Measurements from ENCODE around the gene GLP2R.
"Not testable (repeated sequence)": the region's sequence is repeated elsewhere in the genome, so short reads cannot be mapped to it uniquely, and the experiment has no call there.

Gene GLP2R, protein sequence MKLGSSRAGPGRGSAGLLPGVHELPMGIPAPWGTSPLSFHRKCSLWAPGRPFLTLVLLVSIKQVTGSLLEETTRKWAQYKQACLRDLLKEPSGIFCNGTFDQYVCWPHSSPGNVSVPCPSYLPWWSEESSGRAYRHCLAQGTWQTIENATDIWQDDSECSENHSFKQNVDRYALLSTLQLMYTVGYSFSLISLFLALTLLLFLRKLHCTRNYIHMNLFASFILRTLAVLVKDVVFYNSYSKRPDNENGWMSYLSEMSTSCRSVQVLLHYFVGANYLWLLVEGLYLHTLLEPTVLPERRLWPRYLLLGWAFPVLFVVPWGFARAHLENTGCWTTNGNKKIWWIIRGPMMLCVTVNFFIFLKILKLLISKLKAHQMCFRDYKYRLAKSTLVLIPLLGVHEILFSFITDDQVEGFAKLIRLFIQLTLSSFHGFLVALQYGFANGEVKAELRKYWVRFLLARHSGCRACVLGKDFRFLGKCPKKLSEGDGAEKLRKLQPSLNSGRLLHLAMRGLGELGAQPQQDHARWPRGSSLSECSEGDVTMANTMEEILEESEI

DNA sequence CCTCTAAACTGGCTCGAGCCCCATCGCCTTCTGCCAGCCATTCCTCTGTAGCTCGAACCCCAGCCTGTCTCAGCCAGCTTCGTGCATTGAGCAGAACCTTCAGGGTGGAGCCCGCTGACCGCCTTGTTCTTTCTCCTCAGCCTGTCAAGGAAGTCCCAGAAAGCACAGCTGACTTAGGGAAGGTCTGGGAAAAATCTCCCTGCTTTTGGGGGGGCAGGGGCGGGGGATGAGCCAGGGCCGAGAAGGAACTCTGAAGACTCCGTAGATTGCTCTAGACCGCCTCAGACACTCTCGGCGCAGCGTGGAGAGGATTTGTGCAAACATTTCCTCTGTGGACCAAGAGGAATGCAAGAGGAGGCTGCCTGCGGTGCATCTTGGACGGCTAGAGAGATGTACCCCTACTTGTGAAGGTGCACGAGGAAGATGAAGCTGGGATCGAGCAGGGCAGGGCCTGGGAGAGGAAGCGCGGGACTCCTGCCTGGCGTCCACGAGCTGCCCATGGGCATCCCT, at the start of gene GLP2R:
Gene GLP2R (plus strand): TSS at position 284 of the 510 bp plus-strand sequence. CDS start 140 bp downstream, at position 424.
- no peak for DNase-seq (ENCODE audit: low read depth)

DNA sequence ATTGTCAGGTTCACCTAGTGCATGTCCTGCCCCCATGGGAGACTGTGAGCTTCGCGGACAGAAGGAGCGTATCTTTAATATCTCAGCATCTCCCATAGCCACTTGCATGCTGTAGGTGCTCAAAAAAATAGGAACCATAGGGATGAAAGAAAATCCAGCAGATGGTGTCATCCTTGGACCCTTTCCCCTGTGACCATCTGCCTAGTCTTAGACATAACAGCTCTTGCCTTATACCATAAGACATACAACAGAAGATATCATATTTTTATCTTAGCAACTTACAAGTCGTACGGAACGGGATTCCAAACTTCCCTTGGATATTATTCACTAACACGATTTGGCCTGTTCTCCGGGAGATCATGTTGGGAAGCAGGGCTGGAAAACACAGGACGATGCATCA, 48.8 kb upstream of the GLP2R start:
- H3K4me3 ChIP-seq (ENCODE audit: low read depth, low read length), result no peak overlapping the region
- DNase-seq (ENCODE audit: low read depth), result no peak

More for the DNA sequence above, at the start of gene GLP2R:
- H3K4me3 ChIP-seq (ENCODE audit: low read depth, low read length), result no peak within 1 kb of the TSS

DNA sequence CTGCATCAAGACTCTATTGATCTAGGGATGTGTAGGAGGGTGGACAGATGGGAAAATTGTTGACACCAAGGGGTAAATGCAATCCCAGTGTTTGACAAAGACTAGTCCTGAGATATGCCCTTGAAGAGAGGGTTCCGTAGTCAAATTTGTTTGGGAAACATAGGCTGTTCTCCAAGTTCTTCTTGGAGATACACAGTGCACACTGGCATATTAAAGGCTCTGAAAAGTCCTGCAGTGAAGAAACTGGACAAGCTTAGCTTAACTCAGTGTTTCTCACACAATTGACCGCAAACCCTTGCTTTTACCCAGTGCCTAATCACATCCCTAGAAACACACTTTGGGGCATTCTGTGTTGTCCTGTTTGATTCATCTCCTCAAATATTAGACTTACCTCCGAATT, 45.2 kb upstream of the GLP2R start:
- H3K4me3 ChIP-seq (ENCODE audit: low read depth, low read length), result no peak overlapping the region
- DNase-seq (ENCODE audit: low read depth), result no peak

DNA sequence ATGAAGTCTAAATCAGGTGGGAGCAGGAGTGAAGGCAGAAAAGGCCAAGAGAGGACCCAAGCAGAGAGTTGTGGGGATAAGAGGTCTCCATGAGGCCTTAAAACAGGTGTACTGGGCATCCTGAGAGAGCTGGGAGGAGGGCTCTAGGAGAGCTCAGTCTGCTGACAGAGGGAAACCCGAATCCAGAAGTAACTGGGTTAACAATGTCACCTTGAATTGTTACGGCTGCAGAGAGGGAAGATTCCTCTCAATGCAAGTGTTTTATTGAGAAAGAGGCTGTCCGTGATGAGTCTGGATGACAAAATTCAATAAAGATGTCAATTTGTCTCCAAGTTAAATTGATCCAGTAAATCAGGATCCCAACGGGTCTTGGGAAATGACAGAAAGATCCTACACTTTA, 42.7 kb upstream of the GLP2R start:
- H3K4me3 ChIP-seq (ENCODE audit: low read depth, low read length), result no peak overlapping the region
- DNase-seq (ENCODE audit: low read depth), result no peak

DNA sequence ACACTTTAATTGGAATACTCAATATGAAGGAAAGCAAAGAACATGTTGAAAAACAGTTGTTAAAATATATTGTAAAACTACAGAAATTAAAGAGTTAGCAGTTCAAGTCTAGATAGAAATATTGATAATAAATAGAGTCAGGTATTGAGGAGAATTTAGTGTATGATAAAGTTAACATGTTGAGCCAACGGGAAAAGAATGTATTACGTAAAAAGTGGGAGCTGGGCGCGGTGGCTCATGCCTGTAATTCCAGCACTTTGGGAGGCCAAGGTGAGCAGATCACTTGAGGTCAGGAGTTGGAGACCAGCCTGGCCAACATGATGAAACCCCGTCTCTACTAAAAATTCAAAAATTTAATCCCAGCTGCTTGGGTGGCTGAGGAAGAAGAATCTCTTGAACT, 42.3 kb upstream of the GLP2R start:
- not testable (repeated sequence) for H3K4me3 ChIP-seq (ENCODE audit: low read depth, low read length); DNase-seq (ENCODE audit: low read depth)

DNA sequence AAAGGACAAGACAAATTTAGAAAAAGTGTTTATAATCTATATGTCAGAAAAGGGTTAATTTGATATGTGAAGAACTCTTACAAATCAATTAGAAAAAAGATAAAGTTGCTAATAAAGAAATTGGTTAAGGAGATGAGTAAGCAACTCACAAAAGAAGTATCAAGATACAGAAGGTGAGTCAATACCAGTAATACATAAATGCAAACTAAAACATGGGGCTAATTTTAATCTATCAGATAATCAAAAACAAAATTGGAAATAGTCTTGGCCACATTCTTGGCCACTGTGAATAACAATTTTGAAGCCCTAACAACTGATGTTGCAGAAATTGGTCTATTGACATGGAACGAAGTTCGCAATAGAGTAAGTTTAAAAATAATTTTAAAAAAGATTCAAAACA, 41.2 kb upstream of the GLP2R start:
- no peak overlapping the region for H3K4me3 ChIP-seq (ENCODE audit: low read depth, low read length)
- DNase-seq (ENCODE audit: low read depth), result no peak

DNA sequence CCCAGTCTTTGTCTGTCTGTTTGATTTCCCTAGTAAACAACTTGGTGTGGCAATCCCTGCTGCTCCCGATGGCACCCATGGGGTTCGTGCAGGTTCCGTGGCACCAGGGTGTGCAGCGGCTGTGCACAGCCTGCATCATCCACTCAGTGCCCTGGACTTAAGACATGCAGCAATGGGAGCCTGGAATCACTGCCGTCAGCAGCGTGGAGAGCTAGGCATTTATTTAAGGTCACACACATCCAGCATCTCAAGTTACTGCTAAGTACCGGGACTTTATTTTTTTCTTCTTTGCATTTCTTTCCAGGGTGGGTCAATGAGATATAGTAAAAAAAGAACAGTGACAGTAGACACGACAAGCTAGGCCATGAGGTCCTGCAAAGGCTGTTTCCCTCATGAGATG, 37.1 kb upstream of the GLP2R start:
- no peak for DNase-seq (ENCODE audit: low read depth)
- H3K4me3 ChIP-seq (ENCODE audit: low read depth, low read length), result no peak overlapping the region

DNA sequence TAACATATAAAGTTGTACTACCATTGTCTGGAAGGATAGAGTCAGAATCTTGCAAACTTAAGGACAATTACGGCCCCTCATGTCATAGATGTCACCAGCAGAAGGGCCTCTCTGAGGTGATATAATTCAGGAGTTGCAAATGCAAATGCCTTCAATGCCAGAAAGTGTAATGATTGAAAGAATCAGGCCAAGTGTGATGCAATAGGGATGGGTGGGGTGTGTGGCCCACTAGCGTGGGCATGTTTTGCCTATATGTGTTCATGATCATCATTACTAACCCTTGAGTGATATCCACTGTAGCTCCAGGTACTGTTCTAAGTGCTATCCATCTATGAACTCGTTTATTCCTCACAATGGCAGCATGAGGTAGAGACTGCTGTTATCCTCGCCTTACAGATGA, 35.4 kb upstream of the GLP2R start:
- no peak for DNase-seq (ENCODE audit: low read depth)
- H3K4me3 ChIP-seq (ENCODE audit: low read depth, low read length), result no peak overlapping the region

DNA sequence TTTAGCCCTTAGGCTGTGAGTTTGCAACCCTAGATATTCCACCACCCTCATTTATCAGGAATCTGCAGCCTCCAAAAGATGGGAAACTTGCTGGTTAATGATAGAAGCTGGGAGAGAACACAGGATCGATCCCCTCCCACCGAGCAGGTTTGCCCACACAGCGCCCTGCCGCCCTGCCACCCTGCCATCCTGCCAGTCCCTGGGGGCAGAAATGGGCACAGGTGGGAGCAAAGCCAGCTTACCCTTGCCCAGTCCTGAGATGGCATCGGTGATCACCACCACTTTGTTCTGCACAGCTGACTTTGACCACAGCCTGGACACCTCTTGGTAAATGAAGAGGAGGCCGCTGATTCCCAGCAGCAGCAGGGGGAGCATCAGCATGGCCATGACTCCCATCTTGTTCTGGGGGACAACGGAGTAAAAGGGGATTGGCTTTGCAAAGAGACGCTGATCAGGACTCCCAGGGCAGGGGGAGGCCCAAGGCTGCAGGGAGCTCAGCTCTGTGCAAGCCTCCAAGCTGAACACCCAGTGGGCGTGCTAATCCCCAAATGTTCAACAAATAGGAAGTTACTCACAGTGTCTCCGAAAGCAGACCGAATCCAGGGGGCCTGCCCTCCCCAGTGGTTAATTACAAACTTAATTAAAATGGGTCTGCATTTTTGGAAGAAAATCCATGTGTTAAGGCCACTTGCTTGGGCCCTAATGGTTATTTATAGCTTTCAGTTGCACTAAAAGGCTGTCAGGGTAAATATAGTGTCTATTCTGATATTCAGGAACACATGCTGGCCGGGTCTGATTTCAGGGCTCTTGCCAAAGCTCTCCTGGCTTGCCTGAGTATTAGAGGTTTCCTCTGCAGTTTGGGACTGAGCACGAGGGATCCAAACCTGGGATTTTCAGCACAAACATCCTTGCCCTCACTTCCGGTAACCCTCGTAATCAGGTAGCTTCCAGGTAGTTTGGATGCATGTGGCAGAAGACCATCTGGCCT, 34.5 kb upstream of the GLP2R start, which contains the start of gene DHRS7C:
Gene DHRS7C (minus strand): TSS at position 704 of the 988 bp plus-strand sequence. CDS start 308 bp downstream, at position 396.
- DNase-seq (ENCODE audit: low read depth), result no peak

DNA sequence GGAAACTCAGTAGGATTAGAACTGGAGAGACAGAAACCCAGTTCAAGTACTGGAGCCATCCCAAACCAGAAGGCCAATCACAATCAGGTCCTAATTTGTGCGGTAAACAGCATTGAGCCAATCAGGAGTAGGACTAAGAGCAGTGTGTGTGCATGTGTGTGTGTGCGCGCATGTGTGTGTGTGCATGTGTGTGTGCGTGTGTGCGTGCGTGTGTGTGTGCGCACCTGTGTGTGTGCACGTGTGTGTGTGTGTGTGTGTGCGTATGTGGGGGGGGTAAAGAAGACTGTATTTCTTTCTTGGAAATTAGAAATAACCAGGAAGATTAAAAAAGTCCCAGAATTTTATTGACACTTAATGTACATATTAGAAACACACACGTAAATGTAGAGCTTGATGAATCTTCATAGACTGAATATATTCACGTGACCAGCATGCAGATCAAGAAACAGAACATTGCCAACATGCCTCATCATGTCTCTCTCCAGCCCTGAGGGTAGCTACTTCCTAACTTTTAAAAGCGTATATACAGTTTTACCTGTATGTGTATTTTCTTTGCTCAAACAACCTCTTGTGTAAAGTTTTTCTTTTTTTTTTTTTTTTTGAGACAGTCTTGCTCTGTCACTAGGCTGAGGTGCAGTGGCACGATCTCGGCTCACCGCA, 33.4 kb upstream of the GLP2R start:
- no peak overlapping the region for H3K4me3 ChIP-seq (ENCODE audit: low read depth, low read length)
- no peak for DNase-seq (ENCODE audit: low read depth)

More for the DNA sequence above, 34.5 kb upstream of the GLP2R start, which contains the start of gene DHRS7C:
- H3K4me3 ChIP-seq (ENCODE audit: low read depth, low read length), result no peak within 1 kb of the TSS

DNA sequence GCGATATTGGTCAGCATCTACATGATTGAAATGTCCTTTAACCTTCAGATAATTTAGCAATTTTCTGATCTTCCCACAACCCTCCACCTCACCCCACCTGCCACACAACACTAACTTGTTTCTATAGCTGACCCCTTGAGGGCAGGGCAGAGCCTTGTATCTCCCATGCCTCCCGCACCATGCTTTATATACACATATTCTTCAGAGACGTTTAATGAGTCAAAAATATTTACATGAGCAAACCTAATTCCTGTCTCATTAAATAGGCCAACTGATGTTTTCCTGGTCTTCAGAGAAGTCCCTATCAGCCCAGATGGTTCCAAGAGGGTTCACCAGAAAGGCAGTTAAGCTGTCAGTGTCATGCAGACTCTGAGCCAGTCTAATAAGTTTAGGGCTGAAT, 27.7 kb upstream of the GLP2R start:
- DNase-seq (ENCODE audit: low read depth), result no peak
- H3K4me3 ChIP-seq (ENCODE audit: low read depth, low read length), result no peak overlapping the region

DNA sequence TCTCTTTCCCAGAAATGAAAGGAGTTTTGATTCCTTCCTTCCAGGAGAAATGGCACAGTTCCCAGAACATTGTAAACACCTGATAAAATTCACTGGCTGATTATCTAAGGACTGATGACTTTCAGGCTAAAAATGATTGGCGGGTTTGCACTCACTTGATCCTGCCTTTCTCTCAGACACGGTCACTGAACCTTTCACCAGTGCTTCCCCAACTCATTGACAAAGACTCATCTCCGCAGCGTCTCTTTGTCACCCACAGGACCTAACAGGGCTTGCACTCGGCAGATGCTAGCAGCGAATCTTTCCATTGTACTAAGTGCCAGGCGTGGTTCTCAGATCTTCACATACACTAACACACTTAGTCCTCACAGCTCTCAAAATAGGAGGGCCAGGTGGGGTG, 27.0 kb upstream of the GLP2R start:
- H3K4me3 ChIP-seq (ENCODE audit: low read depth, low read length), result no peak overlapping the region
- DNase-seq (ENCODE audit: low read depth), result no peak

DNA sequence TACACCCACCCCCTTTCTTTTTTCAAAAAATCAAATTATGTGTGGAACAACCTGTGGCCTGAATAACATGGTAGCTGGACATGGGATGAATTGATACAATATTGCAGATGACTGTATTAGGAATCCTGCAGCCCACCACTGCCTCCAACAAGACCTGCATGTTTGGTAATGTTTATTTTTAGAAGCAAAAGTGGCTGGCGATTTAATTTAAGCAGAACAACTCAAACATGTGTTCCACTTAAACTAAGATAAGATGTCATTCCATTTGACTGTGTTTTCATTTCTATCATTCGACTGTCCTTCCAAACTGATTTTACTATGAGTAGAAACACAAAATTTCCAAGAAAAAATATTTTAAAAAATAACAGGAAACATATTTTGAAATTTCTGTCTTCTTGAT, 24.2 kb upstream of the GLP2R start:
- no peak overlapping the region for H3K4me3 ChIP-seq (ENCODE audit: low read depth, low read length)
- DNase-seq (ENCODE audit: low read depth), result no peak

DNA sequence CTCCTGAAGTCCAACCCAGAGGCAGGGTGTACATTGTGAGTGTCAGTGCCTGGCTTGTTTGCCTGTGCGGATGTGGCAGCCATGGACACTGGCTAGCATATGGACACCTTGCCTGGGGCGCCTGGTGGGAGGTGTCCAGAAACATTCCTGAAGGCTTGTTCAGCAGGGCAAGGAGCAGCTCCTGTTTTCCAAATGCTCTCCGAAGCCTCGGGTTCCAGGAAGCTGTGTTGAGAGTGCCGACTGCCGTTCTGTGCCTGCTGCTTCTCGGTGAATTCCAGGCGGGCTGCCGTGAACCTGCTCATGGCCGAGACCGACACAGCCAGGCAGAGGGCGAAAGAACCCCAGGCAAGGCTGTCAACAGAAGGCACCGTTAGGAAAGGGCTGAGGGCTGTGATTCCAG, 23.4 kb upstream of the GLP2R start:
- DNase-seq (ENCODE audit: low read depth), result no peak
- H3K4me3 ChIP-seq (ENCODE audit: low read depth, low read length), result no peak overlapping the region

DNA sequence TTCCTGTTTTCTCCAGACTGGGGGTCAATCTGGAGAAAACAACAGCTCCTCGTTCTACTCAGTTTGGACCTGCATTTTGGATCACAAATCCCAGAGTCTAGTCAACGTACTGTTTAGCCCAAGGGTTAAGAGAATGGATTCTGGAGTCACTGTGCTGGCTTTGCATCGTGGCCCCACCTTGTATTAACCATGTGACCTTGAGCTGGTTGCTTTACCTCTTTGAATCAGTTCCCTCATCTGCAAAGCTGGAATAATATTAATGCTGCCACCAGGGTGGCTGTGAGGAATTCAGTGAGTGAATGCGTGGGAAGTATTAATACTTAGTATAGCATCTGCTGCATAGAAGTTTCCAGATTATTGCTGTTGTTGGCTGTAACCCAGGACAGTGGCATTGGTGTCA, 23.0 kb upstream of the GLP2R start:
- DNase-seq (ENCODE audit: low read depth), result no peak

DNA sequence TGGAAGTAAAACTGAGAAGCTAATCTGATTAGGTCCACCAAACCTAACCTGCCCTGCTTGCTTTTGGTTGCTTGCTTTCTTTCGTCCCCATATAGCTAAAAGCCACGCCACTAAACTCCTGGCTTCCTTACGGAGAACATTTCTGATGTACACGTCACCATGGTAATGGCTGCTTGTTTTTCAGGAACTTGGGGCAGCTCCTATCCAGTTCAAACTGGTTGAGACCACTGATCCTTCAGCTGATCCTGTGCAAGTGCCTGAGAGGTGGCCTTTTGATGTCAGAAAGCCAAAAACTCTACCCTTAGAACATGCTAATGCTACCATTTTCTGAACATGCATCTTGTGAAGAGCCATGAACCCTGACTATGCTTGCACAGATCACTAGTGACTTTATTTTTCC, 20.0 kb upstream of the GLP2R start:
- H3K4me3 ChIP-seq (ENCODE audit: low read depth, low read length), result no peak overlapping the region
- no peak for DNase-seq (ENCODE audit: low read depth)

More for the DNA sequence above, 23.0 kb upstream of the GLP2R start:
- H3K4me3 ChIP-seq (ENCODE audit: low read depth, low read length), result no peak overlapping the region

DNA sequence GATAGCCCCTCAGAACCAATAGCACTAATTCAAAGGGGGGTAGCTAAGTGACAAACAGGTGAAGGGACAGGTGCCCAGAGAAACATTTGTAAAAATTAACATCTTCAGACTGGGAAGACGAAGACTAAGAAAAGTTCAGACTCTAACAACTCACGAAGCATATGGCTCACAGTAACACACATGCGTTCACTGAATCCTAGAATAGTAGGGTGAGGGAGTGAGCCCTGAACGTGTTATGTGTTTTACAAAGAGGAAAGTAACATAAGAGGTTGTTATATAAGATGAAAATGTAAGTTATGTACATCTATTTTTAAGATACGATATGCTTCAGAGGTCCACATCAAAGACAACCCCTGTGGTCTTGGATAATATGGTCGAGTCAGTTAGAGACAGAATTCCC, 19.0 kb upstream of the GLP2R start:
- no peak for DNase-seq (ENCODE audit: low read depth)
- H3K4me3 ChIP-seq (ENCODE audit: low read depth, low read length), result no peak overlapping the region

DNA sequence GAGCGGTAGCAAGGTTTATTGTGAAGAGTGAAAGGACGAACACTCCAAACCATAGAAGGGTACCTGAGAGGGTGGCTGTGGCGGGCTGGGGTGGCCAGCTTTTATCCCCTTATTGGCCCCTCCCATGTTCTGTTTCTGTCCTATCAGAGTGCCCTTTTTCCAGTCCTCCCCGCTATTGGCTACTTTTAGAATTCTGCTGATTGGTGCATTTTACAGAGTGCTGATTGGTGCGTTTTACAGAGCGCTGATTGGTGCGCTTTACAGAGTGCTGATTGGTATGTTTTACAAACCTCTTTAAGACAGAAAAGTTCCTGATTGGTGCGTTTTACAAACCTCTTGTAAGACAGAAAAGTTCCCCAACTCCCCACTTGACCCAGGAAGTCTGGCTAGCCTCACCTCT, 16.3 kb upstream of the GLP2R start:
- H3K4me3 ChIP-seq (ENCODE audit: low read depth, low read length), result no peak overlapping the region
- DNase-seq (ENCODE audit: low read depth), result no peak
